GM12865 (cell line): ENCODE measurements around the gene LAMP1.

Experiments
- DNase-seq: peaks from one replicate; pipeline ENCODE4 v3.0.0; 2010; ENCODE audit warnings: low read depth
- H3K4me3 ChIP-seq: 2 replicates; pipeline ENCODE4 v1.5.1; 2011; ENCODE audit warnings: mild to moderate bottlenecking, low read depth, low read length, control low read depth
- CTCF ChIP-seq: IDR thresholded peaks from 2 replicates; pipeline ENCODE4 v1.5.1; 2011; ENCODE audit warnings: low read length, control low read depth, low read depth, inconsistent platforms; ENCODE audit not compliant: insufficient read depth; ENCODE audit errors: missing control alignments

The LAMP1 gene

DNA sequence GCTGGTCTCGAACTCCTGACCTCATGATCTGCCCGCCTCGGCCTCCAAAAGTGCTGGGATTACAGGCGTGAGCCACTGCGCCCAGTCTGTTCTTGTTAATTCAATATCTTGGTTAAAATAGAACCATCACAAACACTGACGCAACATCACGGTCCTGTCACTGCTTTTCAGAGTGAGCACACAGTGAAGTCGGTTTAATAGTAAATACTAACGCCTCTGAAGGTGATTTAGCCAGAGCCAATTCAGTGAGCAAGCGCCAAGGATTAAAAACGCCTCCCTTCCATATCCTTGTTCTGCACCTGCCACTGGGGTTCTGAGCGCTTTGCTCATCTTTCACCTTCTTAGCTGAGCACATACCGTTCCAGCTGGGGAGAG is 30.3 kb downstream of the LAMP1 start:
- H3K4me3 ChIP-seq: no peak overlapping the region
- DNase-seq: no peak

DNA sequence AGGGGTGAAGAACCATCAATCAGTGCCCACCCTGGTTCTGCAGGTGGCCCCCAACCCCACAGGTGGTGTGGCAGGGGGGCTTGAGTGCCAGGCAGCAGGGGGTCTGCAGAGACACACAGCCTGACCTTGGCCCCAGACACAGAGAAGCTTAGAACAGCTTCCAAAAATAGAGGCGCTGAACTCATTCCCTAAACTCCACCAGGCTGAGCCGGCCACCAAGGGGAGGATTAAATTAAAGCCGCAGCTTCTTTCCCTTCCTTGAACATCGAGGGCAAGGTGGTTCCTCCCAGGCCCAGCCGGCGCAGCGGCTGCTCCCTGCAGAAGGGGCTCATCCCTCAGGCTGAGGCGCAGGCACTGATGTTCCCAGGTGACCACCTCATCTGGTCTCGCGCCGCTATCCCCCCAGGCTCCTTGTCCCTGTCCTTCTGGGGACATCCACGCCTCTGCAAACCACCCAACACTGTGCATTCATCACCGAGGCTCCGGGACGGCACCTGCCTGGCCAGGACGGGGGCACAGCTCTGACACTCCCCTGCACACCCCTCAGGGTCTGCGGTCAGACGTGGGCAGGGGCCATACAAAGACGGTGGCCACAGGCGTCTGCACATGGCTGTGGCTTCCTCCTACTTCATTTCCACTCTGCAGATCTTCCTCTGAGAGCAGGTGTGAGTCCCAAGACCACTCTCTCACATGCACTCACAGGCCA is 30.9 kb downstream of the LAMP1 start:
- no peak for DNase-seq

More for the DNA sequence above, 30.3 kb downstream of the LAMP1 start:
- TF ChIP-seq CTCF: no peak

DNA sequence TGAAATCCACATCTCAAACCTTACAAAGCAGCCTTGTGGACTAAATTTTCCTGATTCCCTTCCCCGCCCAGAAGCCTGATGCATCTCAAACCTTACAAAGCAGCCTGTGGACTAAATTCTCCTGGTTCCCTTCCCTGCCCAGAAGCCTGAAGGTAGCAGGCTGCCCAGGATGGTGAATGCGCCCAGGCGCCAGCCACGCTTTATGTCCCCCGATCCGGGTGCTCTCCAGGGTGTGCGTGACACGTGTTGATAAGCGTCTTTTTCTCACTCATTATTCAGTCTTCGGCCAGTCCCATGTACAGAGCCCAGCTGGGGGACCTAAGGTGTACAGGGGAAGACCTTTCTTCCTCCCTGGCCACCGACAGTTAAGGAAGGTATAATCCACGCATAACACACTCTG is 31.8 kb downstream of the LAMP1 start:
- H3K4me3 ChIP-seq: no peak overlapping the region
- no peak for TF ChIP-seq CTCF
- DNase-seq: no peak

More for the DNA sequence above, 30.9 kb downstream of the LAMP1 start:
- TF ChIP-seq CTCF: no peak
- no peak overlapping the region for H3K4me3 ChIP-seq

- H3K4me3 ChIP-seq: no peak overlapping the region
- no peak for TF ChIP-seq CTCF
- no peak for DNase-seq
Measured at GRCh38 chr13:113329656-113330312, 32.7 kb downstream of the LAMP1 start.

- H3K4me3 ChIP-seq: no peak overlapping the region
- no peak for DNase-seq
- TF ChIP-seq CTCF: no peak
Measured at GRCh38 chr13:113332615-113333014, 35.6 kb downstream of the LAMP1 start.

- no peak for TF ChIP-seq CTCF
- H3K4me3 ChIP-seq: no peak overlapping the region
- no peak for DNase-seq
Measured at GRCh38 chr13:113333076-113333475, 36.0 kb downstream of the LAMP1 start.

- no peak overlapping the region for H3K4me3 ChIP-seq
- no peak for TF ChIP-seq CTCF
- no peak for DNase-seq
Measured at GRCh38 chr13:113337556-113337955, 40.5 kb downstream of the LAMP1 start.
